ENCODE data around the gene P2RY6. TPM values are rescaled to one million over a fixed set of nuclear protein-coding genes. Genes with fewer than 3 reads are reported as not detected.
A peak's percentile ranks its signal among the peaks of the same experiment; 100 is the strongest.

Gene P2RY6
- polyA plus RNA-seq, 1 donor (not counting 4 experiments of a cell fraction or from before 2014, with no cell fraction given), result 0.04 TPM

DNA sequence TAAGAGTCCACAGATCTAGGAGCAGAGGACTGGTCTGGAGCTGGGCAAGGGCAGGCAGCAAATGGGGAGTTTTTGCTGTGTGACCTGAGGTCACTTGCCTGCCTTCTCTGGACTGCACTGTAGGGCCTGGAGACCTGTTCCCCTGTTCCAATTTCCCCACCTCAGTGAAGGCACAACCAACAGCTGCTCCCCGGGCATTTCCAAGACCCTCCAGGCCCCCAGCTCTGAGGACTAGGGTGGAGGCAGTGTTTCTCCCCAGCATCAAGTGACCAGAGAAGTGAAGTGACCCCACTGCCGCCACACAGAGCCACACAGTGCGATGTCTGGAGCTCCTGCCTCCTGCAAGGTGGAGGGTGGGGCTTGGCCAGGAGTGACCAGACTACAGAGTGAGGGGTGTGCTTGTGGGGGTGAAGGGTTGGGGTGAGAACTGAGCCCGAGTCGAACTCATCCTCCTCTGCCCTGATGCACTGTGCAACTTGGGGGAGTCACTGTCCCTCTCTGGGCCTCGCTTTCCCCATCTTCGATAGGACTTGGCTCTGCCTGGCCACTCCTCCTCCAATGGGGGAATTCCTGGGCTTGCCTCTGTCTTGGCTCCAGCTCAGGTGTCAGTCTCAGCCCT is 32.5 kb upstream of the P2RY6 start:
- Histone ChIP-seq H3K27me3 (ENCODE audit: control insufficient read depth, extremely low read depth, insufficient read depth, low read length) (no peaks in the 10 kb centered on the region), H3K9ac (ENCODE audit: control insufficient read depth, extremely low read depth, insufficient read depth, low read length) (no peak overlapping the region)

DNA sequence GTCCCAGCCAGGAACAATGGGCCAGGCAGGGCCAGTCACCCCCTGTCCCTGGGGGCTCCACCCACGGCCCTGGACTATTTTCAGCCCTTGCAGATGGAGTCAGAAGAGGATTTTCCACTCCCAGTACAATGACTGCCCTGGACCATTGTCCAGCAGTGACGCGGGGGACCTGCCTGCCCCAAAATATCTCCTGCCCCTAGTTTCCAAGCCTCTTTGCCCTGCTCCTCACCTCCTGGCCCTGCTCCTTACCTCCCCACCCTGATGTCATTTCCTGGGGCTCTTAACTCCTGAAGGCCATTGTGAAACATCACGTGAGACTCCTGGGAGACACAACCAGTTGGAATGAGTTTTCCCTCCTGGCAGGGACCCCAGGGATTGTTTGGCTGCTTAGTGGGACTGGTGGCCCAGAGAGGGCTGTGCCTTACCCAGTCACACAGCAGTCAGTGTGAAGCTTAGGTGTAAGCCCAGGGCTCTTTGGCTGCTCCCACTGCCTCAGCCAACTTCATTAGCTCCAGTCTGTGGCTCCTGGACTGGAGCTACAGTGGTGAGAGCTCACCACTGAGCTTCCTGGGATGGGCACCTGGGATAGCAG is 31.9 kb upstream of the P2RY6 start:
- Histone ChIP-seq H2AFZ (ENCODE audit: control insufficient read depth, low read length) (peak overlapping the region; percentile 8), H3K4me1 (ENCODE audit: control insufficient read depth, extremely low read depth, insufficient read depth, low read length) (peaks cover 28% of the 10 kb centered on the region)

More for the DNA sequence above, 32.5 kb upstream of the P2RY6 start:
- Histone ChIP-seq H3K36me3 (ENCODE audit: control insufficient read depth in 2 of 2, extremely low read depth in 1 of 2, insufficient read depth in 2 of 2, low read length in 2 of 2) (peaks cover 0 to 4% of the 10 kb centered on the region in 2 experiments), H3K4me2 (ENCODE audit: control insufficient read depth, extremely low read depth, insufficient read depth, low read depth, low read length) (no peak overlapping the region), H3K4me3 (ENCODE audit: control insufficient read depth in 2 of 3, extremely low read depth in 1 of 3, insufficient read depth in 2 of 3, low read depth in 1 of 3, low read length in 3 of 3) (no peak overlapping the region), H3K4me1 (ENCODE audit: control insufficient read depth, extremely low read depth, insufficient read depth, low read length) (peaks cover 28% of the 10 kb centered on the region), H3K79me2 (ENCODE audit: control insufficient read depth, insufficient read depth, low read length) (no peaks in the 10 kb centered on the region), H4K20me1 (ENCODE audit: control insufficient read depth, extremely low read depth, insufficient read depth, low read length) (no peaks in the 10 kb centered on the region), H3K9me3 (ENCODE audit: control insufficient read depth, low read depth, low read length) (no peaks in the 10 kb centered on the region), H2AFZ (ENCODE audit: control insufficient read depth, low read length) (no peak overlapping the region), H3K9me1 (ENCODE audit: control insufficient read depth, extremely low read depth, insufficient read depth, low read length) (no peaks in the 10 kb centered on the region), H3K27ac (ENCODE audit: control insufficient read depth, insufficient read depth, low read length) (no peak overlapping the region)
- no peak for DNase-seq (ENCODE audit: low read depth, low spot score)
- no peak for FAIRE-seq
- dilution Hi-C loops (cut with MboI; ENCODE audit: extremely low pct_ligation_motif_present, low sequenced_read_pairs), result loop anchor here (5.0 kb wide), 1 partner anchor 62 kb away; no protein-coding TSS in a partner anchor
- TF ChIP-seq, protein P1, sequence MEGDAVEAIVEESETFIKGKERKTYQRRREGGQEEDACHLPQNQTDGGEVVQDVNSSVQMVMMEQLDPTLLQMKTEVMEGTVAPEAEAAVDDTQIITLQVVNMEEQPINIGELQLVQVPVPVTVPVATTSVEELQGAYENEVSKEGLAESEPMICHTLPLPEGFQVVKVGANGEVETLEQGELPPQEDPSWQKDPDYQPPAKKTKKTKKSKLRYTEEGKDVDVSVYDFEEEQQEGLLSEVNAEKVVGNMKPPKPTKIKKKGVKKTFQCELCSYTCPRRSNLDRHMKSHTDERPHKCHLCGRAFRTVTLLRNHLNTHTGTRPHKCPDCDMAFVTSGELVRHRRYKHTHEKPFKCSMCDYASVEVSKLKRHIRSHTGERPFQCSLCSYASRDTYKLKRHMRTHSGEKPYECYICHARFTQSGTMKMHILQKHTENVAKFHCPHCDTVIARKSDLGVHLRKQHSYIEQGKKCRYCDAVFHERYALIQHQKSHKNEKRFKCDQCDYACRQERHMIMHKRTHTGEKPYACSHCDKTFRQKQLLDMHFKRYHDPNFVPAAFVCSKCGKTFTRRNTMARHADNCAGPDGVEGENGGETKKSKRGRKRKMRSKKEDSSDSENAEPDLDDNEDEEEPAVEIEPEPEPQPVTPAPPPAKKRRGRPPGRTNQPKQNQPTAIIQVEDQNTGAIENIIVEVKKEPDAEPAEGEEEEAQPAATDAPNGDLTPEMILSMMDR (optimal IDR thresholded peaks at IDR 0.05 in 1 of 3, IDR thresholded peaks at IDR 0.05 in 1 of 3, conservative IDR thresholded peaks at IDR 0.05 in 1 of 3; ENCODE audit: extremely low read depth in 1 of 3, insufficient read depth in 2 of 3, low read length in 3 of 3), result no peak
- no peak for TF ChIP-seq EZH2 (IDR thresholded peaks at IDR 0.05; ENCODE audit: low read length)

More for the DNA sequence above, 31.9 kb upstream of the P2RY6 start:
- Histone ChIP-seq H3K27ac (ENCODE audit: control insufficient read depth, insufficient read depth, low read length) (no peak overlapping the region), H3K4me2 (ENCODE audit: control insufficient read depth, extremely low read depth, insufficient read depth, low read depth, low read length) (no peak overlapping the region), H3K9ac (ENCODE audit: control insufficient read depth, extremely low read depth, insufficient read depth, low read length) (no peak overlapping the region), H3K9me3 (ENCODE audit: control insufficient read depth, low read depth, low read length) (no peaks in the 10 kb centered on the region), H3K27me3 (ENCODE audit: control insufficient read depth, extremely low read depth, insufficient read depth, low read length) (no peaks in the 10 kb centered on the region), H3K79me2 (ENCODE audit: control insufficient read depth, insufficient read depth, low read length) (no peaks in the 10 kb centered on the region), H3K36me3 (ENCODE audit: control insufficient read depth in 2 of 2, extremely low read depth in 1 of 2, insufficient read depth in 2 of 2, low read length in 2 of 2) (peaks cover 0 to 4% of the 10 kb centered on the region in 2 experiments), H3K9me1 (ENCODE audit: control insufficient read depth, extremely low read depth, insufficient read depth, low read length) (no peaks in the 10 kb centered on the region), H4K20me1 (ENCODE audit: control insufficient read depth, extremely low read depth, insufficient read depth, low read length) (no peaks in the 10 kb centered on the region), H3K4me3 (ENCODE audit: control insufficient read depth in 2 of 3, extremely low read depth in 1 of 3, insufficient read depth in 2 of 3, low read depth in 1 of 3, low read length in 3 of 3) (no peak overlapping the region)
- dilution Hi-C loops (cut with MboI; ENCODE audit: extremely low pct_ligation_motif_present, low sequenced_read_pairs), result no loop called here
- DNase-seq (ENCODE audit: low read depth, low spot score) (no peak), FAIRE-seq (no peak)
- TF ChIP-seq, protein P1 (optimal IDR thresholded peaks at IDR 0.05 in 1 of 3, IDR thresholded peaks at IDR 0.05 in 1 of 3, conservative IDR thresholded peaks at IDR 0.05 in 1 of 3; ENCODE audit: extremely low read depth in 1 of 3, insufficient read depth in 2 of 3, low read length in 3 of 3), result no peak
- no peak for TF ChIP-seq EZH2 (IDR thresholded peaks at IDR 0.05; ENCODE audit: low read length)

All from keratinocyte (primary cell).